Stimulated activated CD4-positive, alpha-beta T cell treated with anti-CD3 and anti-CD28 coated beads, Interleukin-2, amount 100 ng/mL, for 48 hours (primary cell): Measurements from ENCODE around the gene PLIN1.

Source experiments
- DNase-seq, 2 donors: peaks; one replicate each; pipeline ENCODE4 v3.0.0-alpha.2; 2020

Gene PLIN1

GRCh38 chr15:89652131-89652530 is 27.0 kb downstream of the PLIN1 start:
- DNase-seq, result no peak

- no peak for DNase-seq
These were observed 29.5 kb downstream of the PLIN1 start for GRCh38 chr15:89649716-89650115.

GRCh38 chr15:89649013-89649625 is 30.0 kb downstream of the PLIN1 start:
- DNase-seq, result no peak

GRCh38 chr15:89648106-89649012 is 30.8 kb downstream of the PLIN1 start:
- no peak for DNase-seq

- DNase-seq, result peak; percentile 75 to 77
These were observed 31.8 kb downstream of the PLIN1 start for GRCh38 chr15:89647191-89647851.

GRCh38 chr15:89646416-89647141 is 32.6 kb downstream of the PLIN1 start:
- DNase-seq, result no peak

- no peak for DNase-seq
These were observed 33.5 kb downstream of the PLIN1 start for GRCh38 chr15:89645680-89646079.

GRCh38 chr15:89642106-89642505 is 37.1 kb downstream of the PLIN1 start:
- DNase-seq, result no peak

GRCh38 chr15:89641053-89641452 is 38.1 kb downstream of the PLIN1 start:
- no peak for DNase-seq

- no peak for DNase-seq
These were observed 38.9 kb downstream of the PLIN1 start for GRCh38 chr15:89640245-89640644.

GRCh38 chr15:89633585-89633984 is 45.6 kb downstream of the PLIN1 start:
- no peak for DNase-seq

GRCh38 chr15:89632563-89633430 is 46.4 kb downstream of the PLIN1 start:
- DNase-seq, result no peak

- DNase-seq, result no peak
These were observed 47.3 kb downstream of the PLIN1 start for GRCh38 chr15:89631902-89632264.

- no peak for DNase-seq
These were observed 47.9 kb downstream of the PLIN1 start for GRCh38 chr15:89630974-89631901.

- no peak for DNase-seq
These were observed 48.9 kb downstream of the PLIN1 start for GRCh38 chr15:89630260-89630659.

- DNase-seq, result no peak
These were observed 49.3 kb downstream of the PLIN1 start for GRCh38 chr15:89629829-89630228.

GRCh38 chr15:89628806-89629715 is 50.1 kb downstream of the PLIN1 start:
- no peak for DNase-seq

GRCh38 chr15:89628301-89628700 is 50.9 kb downstream of the PLIN1 start:
- DNase-seq, result no peak

- no peak for DNase-seq
These were observed 51.8 kb downstream of the PLIN1 start for GRCh38 chr15:89627256-89627970.
